GM19238 (cell line): Measurements from ENCODE around the gene SLC30A3.

Experiments used
- DNase-seq: peaks from one replicate; pipeline ENCODE4 v3.0.0; 2011; ENCODE audit warnings: low spot score; ENCODE audit not compliant: insufficient read length

The SLC30A3 gene

GRCh38 chr2:27261241-27261925, 1.5 kb downstream of the SLC30A3 start:
- DNase-seq, result no peak

DNA sequence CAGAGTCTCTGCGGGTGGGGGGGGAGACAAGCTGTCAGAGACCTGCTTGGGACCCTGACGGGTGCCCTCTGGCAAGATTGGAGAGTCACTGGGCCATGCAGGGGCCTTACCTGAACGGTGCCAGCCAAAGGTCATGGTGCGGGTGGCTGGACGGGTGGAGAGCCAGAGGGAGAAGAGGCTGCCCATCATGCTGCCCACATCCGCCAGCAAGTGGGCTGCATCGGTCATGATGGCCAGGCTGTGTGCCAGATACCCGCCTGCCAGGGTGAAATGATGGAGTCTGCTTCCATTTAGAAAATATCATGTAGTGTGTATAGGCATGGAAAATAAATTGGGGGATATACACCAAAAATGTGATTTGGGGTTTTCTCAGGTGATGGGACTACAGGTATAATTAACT, 4.8 kb downstream of the SLC30A3 start:
- DNase-seq, result no peak

DNA sequence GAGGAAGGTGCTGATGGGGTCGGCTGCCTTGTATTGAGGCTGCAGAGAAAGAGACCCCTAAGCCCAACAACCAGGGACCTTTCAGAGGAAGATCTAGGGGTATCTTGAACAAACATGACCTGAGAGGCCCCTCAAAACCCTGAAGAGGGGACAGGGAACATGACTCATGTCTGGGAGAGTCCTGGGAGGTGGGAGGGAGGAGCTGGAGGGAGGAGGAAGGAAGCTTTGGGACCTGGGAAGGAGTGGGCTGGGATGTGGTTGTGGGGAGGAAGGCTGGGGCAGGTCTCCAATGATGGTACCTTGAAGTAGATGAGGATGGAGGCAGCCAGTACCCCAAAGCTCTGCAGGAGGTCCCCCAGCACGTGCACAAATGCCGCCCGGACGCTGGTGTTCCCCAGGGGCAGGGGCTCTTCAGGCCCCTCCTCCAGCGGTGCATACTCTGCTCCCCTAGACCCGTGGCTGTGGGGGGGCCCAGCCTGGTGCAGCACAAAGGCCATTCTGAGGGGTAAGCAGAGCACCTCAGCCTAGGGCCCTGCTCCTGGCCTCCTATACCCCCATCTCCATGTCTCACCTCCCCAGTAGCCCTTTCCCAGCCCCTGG, 5.9 kb downstream of the SLC30A3 start:
- no peak for DNase-seq

- no peak for DNase-seq
Observed at GRCh38 chr2:27255660-27256059, 7.2 kb downstream of the SLC30A3 start.

DNA sequence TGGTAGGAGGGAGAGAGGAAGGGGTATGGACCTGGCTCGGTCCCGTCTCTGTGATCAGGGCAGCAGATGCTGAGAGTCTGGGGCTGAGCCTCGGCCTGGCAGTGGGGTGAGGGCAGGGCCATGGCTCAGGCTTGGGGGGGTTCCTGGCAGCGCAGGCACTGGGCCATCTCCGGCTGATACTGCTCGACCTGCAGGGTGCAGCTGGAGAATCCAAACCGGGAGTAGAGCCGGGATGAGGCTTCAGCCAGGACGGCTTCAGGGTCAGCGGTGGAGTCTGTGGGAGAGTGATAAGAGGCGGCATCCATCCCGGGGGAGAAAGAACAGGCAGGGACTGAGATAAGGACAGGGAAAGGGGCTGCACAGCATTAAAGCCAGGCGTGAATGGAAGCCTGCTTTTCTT, 7.7 kb downstream of the SLC30A3 start:
- DNase-seq, result no peak

- DNase-seq, result no peak
Observed at GRCh38 chr2:27251766-27252165, 11.1 kb downstream of the SLC30A3 start.

- DNase-seq, result no peak
Observed at GRCh38 chr2:27250652-27251379, 12.0 kb downstream of the SLC30A3 start.

DNA sequence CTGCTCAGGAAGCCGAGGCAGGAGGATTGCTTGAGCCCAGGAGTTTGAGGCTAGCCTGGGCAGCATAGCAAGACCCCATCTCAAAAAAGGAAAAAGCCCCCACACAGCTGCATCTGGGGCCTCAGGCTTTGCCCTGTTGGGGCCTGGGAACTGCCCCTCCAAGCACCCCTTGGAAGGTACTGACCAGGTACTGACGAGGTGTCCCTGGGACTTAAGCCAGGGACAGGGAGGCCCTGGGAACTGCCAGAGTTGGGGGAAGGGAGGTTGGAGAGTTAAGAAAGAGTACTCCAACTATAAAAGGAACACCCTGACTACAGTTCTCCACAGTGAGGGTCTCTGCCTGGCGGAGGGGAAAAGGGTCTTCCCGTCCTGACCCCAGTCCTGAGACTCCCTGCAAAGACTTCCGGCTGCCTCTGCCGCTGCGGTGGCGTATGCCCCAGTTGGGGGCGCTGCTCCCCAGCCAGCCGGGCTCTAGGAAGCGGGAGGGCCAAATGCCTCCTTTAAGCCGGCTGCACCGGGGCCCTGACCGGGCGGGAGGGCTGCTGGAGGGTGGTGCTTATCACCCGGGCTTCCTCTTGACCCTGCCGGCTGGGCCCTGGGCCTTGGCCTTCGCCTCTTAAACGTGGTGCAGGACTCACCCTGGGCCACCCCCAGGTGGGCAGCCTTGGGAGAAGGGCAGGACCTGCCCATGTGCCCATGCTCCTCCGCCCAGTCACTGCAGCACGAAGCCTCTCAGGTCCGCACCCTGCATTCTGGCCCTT, 12.8 kb downstream of the SLC30A3 start:
- peak; percentile 57 for DNase-seq

- no peak for DNase-seq
Observed at GRCh38 chr2:27249159-27249890, 13.5 kb downstream of the SLC30A3 start.

- DNase-seq, result no peak
Observed at GRCh38 chr2:27247893-27248292, 15.0 kb downstream of the SLC30A3 start.

GRCh38 chr2:27245626-27246025, 17.2 kb downstream of the SLC30A3 start:
- DNase-seq, result no peak

DNA sequence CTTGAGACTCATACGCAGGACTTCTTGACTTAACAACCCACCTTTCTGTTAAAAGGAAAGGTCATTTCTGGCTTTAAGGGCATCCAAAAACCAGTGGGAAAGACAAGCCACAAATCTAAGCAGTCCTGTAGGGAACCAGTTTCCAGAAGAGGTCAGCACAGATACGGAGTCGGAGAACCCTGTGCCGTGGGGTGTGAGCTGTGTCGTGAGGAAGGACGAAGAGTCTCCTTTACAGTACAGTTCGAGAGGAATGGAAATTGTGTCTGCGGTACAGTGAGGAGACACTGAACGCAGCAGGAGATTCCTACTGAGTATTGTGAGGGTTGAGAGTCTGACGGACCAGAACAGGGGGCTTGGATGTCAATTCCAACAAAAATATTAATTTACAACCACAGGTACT, 17.7 kb downstream of the SLC30A3 start:
- DNase-seq, result no peak

DNA sequence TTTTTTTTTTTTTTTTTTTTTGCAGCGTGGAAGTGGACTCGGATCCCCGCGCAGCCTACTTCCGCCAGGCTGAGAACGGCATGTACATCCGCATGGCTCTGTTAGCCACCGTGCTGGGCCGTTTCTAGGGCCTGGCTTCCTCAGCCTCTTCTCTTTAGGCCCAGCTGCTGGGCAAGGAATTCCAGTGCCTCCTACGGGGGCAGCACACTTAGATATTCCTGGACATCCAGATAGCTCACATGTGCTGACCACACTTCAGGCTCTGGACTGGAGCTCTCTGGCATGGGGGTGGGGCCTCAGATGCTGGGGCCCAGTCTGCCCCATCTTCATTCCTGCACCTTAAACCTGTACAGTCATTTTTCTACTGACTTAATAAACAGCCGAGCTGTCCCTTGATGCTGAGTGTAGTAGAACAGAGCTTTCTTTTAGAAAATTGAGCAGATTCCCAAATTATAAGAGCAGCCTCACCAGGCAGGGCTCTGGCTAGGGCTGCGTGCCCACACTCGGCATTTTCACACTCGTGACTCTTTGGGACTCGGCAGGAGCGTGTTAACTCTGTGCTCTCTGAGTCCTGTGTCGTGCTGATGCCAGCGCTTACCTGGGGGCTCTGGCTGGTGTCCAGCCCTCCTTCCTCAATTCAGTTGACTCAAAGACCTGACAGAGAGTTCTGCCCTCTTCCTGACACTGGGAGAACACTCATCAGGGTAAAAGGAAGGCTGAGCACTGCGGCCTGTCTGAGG, 19.3 kb downstream of the SLC30A3 start:
- no peak for DNase-seq

- no peak for DNase-seq
Observed at GRCh38 chr2:27242614-27242951, 20.3 kb downstream of the SLC30A3 start.

DNA sequence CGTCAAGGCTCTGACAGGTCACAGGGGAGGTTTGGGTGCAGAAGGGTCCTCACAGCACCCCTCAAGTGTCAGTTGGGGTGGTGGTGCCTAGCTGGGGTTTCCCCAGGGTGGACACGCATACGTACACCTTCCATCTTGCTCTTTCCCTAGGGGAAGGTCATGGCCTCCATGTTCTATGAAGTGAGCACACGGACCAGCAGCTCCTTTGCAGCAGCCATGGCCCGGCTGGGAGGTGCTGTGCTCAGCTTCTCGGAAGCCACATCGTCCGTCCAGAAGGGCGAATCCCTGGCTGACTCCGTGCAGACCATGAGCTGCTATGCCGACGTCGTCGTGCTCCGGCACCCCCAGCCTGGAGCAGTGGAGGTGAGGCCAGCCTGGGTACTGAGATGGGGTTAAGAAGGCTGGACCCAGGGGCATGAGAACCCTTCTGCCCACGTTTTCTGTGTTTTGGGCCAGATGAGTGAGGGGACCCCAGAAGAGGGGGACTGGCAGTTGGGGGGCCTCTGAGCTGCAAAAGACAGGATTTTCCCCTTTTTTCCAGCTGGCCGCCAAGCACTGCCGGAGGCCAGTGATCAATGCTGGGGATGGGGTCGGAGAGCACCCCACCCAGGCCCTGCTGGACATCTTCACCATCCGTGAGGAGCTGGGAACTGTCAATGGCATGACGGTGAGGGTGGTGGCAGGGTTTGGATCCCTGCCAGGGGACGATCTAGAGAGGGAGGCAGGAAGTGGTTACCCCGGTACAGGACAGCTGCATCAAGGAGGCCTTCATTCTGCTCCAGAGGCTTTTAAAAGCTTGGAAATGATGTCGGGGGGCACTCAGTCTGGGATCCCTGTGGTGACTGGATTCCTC, 20.9 kb downstream of the SLC30A3 start:
- DNase-seq, result no peak

- no peak for DNase-seq
Observed at GRCh38 chr2:27240406-27240805, 22.4 kb downstream of the SLC30A3 start.

DNA sequence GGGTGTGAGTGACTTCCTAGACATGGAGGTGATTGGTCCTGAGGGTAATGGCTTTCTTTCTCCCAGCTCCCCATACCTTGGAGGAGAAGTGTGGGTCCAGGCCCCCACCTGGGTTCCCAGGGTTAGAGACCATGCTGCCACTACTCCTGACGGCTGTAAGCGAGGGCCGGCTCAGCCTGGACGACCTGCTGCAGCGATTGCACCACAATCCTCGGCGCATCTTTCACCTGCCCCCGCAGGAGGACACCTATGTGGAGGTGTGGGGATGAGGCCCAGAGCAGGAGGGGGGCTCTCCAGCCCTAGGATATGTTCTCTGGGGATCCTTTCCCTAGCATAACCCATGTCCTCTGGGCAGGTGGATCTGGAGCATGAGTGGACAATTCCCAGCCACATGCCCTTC, 23.9 kb downstream of the SLC30A3 start:
- no peak for DNase-seq

DNA sequence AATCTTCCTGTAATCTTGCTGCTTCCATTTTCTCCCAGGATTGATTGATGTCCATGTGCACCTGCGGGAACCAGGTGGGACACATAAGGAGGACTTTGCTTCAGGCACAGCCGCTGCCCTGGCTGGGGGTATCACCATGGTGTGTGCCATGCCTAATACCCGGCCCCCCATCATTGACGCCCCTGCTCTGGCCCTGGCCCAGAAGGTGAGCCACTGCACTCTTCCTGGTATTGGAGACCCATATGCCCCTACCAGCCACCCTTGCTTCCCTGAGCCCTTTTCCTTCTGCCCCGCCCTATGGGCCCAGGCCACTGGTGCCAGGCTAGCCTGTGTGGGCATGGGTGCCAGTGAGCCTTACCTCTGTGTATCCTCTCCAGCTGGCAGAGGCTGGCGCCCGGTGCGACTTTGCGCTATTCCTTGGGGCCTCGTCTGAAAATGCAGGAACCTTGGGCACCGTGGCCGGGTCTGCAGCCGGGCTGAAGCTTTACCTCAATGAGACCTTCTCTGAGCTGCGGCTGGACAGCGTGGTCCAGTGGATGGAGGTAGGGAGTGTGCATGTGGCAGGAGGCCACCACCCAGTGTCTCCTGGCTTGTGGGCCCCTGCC, 25.4 kb downstream of the SLC30A3 start:
- no peak for DNase-seq

DNA sequence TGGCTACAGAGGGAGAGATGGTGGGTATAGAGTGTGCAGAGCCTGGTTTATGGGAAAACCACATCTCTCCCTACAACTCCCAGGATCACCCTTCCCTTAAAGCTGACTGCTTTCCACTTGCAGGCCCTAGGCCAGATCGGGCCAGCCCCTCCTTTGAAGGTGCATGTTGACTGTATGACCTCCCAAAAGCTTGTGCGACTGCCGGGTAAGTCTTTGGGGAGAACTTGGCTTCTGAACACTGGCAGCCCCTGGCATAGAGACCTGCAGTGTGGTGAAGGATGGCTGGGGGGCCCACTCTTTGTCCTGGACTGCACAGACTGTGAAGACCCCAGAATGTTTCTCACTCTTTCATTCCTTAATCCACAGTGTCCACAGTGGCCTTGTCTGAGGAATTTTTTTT, 26.2 kb downstream of the SLC30A3 start:
- no peak for DNase-seq
